ENCODE data around the gene COX5B.

- TF ChIP-seq POLR2A (IDR thresholded peaks at IDR 0.05) (peak; percentile 69 to 87), EP300 (IDR thresholded peaks at IDR 0.05) (peak; percentile 90 to 97)
- TF ChIP-seq, protein P1, sequence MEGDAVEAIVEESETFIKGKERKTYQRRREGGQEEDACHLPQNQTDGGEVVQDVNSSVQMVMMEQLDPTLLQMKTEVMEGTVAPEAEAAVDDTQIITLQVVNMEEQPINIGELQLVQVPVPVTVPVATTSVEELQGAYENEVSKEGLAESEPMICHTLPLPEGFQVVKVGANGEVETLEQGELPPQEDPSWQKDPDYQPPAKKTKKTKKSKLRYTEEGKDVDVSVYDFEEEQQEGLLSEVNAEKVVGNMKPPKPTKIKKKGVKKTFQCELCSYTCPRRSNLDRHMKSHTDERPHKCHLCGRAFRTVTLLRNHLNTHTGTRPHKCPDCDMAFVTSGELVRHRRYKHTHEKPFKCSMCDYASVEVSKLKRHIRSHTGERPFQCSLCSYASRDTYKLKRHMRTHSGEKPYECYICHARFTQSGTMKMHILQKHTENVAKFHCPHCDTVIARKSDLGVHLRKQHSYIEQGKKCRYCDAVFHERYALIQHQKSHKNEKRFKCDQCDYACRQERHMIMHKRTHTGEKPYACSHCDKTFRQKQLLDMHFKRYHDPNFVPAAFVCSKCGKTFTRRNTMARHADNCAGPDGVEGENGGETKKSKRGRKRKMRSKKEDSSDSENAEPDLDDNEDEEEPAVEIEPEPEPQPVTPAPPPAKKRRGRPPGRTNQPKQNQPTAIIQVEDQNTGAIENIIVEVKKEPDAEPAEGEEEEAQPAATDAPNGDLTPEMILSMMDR (IDR thresholded peaks at IDR 0.05), result peak in 2 of 5 experiments; percentile 22 to 47
Measured at GRCh38 chr2:97645695-97646629, at the start of gene COX5B.
